Muscle layer of colon (tissue), 2 donors: ENCODE measurements around the gene CRAT.
"Not testable (repeated sequence)": the region's sequence is repeated elsewhere in the genome, so short reads cannot be mapped to it uniquely, and the experiment has no call there.

Source experiments
- H3K27ac ChIP-seq: one replicate; pipeline ENCODE4 v1.7.0; 2013; ENCODE audit warnings: low read depth, mild to moderate bottlenecking, low read length, moderate library complexity
- H3K27me3 ChIP-seq, 2 donors: one replicate each; pipeline ENCODE4 v1.7.0; 2013; ENCODE audit warnings: low read length in 2 of 2, mild to moderate bottlenecking in 2 of 2; ENCODE audit not compliant: insufficient read depth in 2 of 2, control insufficient read depth in 1 of 2
- H3K36me3 ChIP-seq: one replicate; pipeline ENCODE4 v1.7.0; 2013; ENCODE audit warnings: mild to moderate bottlenecking, low read length; ENCODE audit not compliant: insufficient read depth
- H3K4me1 ChIP-seq: one replicate; pipeline ENCODE4 v1.7.0; 2013; ENCODE audit warnings: mild to moderate bottlenecking, low read length; ENCODE audit not compliant: insufficient read depth
- H3K4me3 ChIP-seq, 2 donors: one replicate each; pipeline ENCODE4 v1.7.0; 2013; ENCODE audit warnings: low read length in 2 of 2, low read depth in 1 of 2, mild to moderate bottlenecking in 1 of 2, moderate library complexity in 1 of 2
- H3K9ac ChIP-seq: one replicate; pipeline ENCODE4 v1.7.0; 2013; ENCODE audit warnings: low read length
- H3K9me3 ChIP-seq: one replicate; pipeline ENCODE4 v1.7.0; 2013; ENCODE audit warnings: mild to moderate bottlenecking, low read length
- donor health status: abdominal sarcoma.
- donor health status: Adenocarcinoma of cecum.

Gene CRAT

GRCh38 chr9:129136446-129137035 lies 25.9 kb upstream of the CRAT start:
- Histone ChIP-seq H3K9me3 (no peaks in the 10 kb centered on the region), H3K27me3 (no peaks in the 10 kb centered on the region), H3K9ac (no peak overlapping the region), H3K36me3 (peaks cover 39% of the 10 kb centered on the region), H3K4me1 (peaks cover 33% of the 10 kb centered on the region), H3K27ac (no peak overlapping the region), H3K4me3 (no peak overlapping the region)

GRCh38 chr9:129135476-129135875 lies 24.9 kb upstream of the CRAT start:
- Histone ChIP-seq H3K9me3 (no peaks in the 10 kb centered on the region), H3K27ac (no peak overlapping the region), H3K4me1 (peaks cover 24% of the 10 kb centered on the region), H3K36me3 (peaks cover 43% of the 10 kb centered on the region), H3K9ac (no peak overlapping the region), H3K4me3 (no peak overlapping the region), H3K27me3 (no peaks in the 10 kb centered on the region)

GRCh38 chr9:129133082-129133481 lies 22.5 kb upstream of the CRAT start:
- Histone ChIP-seq H3K4me1 (peaks cover 7% of the 10 kb centered on the region), H3K27ac (no peak overlapping the region), H3K9ac (no peak overlapping the region), H3K4me3 (no peak overlapping the region), H3K27me3 (no peaks in the 10 kb centered on the region), H3K36me3 (peaks cover 49% of the 10 kb centered on the region), H3K9me3 (no peaks in the 10 kb centered on the region)

GRCh38 chr9:129131300-129132145 lies 20.9 kb upstream of the CRAT start:
- H3K9me3 ChIP-seq, result no peaks in the 10 kb centered on the region
- peaks cover 43% of the 10 kb centered on the region for H3K36me3 ChIP-seq
- no peaks in the 10 kb centered on the region for H3K27me3 ChIP-seq
- H3K4me3 ChIP-seq, result no peak overlapping the region
- no peaks in the 10 kb centered on the region for H3K4me1 ChIP-seq
- no peak overlapping the region for H3K9ac ChIP-seq
- H3K27ac ChIP-seq, result no peak overlapping the region

GRCh38 chr9:129130791-129131190 lies 20.2 kb upstream of the CRAT start:
- no peak overlapping the region for H3K4me3 ChIP-seq
- no peak overlapping the region for H3K9ac ChIP-seq
- no peaks in the 10 kb centered on the region for H3K4me1 ChIP-seq
- no peak overlapping the region for H3K27ac ChIP-seq
- no peaks in the 10 kb centered on the region for H3K9me3 ChIP-seq
- H3K36me3 ChIP-seq, result peaks cover 39% of the 10 kb centered on the region
- H3K27me3 ChIP-seq, result no peaks in the 10 kb centered on the region

GRCh38 chr9:129130271-129130670 lies 19.7 kb upstream of the CRAT start:
- peaks cover 35% of the 10 kb centered on the region for H3K36me3 ChIP-seq
- not testable (repeated sequence) for H3K9ac ChIP-seq, H3K4me1 ChIP-seq, H3K4me3 ChIP-seq, H3K27me3 ChIP-seq, H3K27ac ChIP-seq, H3K9me3 ChIP-seq

- Histone ChIP-seq H3K27ac (no peak overlapping the region), H3K36me3 (peaks cover 25% of the 10 kb centered on the region), H3K9me3 (no peaks in the 10 kb centered on the region), H3K4me3 (no peak overlapping the region), H3K27me3 (no peaks in the 10 kb centered on the region), H3K4me1 (no peaks in the 10 kb centered on the region), H3K9ac (no peak overlapping the region)
Observed at GRCh38 chr9:129128689-129129088, 18.1 kb upstream of the CRAT start.

- Histone ChIP-seq H3K27ac (no peak overlapping the region), H3K27me3 (no peaks in the 10 kb centered on the region), H3K9ac (no peak overlapping the region), H3K9me3 (no peaks in the 10 kb centered on the region), H3K4me1 (no peaks in the 10 kb centered on the region), H3K36me3 (peaks cover 26% of the 10 kb centered on the region), H3K4me3 (no peak overlapping the region)
Observed at GRCh38 chr9:129126749-129127618, 16.4 kb upstream of the CRAT start.

- H3K36me3 ChIP-seq, result peaks cover 36% of the 10 kb centered on the region
- no peaks in the 10 kb centered on the region for H3K27me3 ChIP-seq
- H3K9me3 ChIP-seq, result no peaks in the 10 kb centered on the region
- H3K4me3 ChIP-seq, result no peak overlapping the region
- no peak overlapping the region for H3K9ac ChIP-seq
- no peak overlapping the region for H3K27ac ChIP-seq
- no peaks in the 10 kb centered on the region for H3K4me1 ChIP-seq
Observed at GRCh38 chr9:129125478-129125877, 14.9 kb upstream of the CRAT start.

GRCh38 chr9:129124506-129125069 lies 14.0 kb upstream of the CRAT start:
- Histone ChIP-seq H3K4me1 (no peaks in the 10 kb centered on the region), H3K27me3 (no peaks in the 10 kb centered on the region), H3K27ac (no peak overlapping the region), H3K36me3 (peaks cover 31% of the 10 kb centered on the region), H3K9me3 (no peaks in the 10 kb centered on the region), H3K9ac (no peak overlapping the region), H3K4me3 (no peak overlapping the region)

DNA sequence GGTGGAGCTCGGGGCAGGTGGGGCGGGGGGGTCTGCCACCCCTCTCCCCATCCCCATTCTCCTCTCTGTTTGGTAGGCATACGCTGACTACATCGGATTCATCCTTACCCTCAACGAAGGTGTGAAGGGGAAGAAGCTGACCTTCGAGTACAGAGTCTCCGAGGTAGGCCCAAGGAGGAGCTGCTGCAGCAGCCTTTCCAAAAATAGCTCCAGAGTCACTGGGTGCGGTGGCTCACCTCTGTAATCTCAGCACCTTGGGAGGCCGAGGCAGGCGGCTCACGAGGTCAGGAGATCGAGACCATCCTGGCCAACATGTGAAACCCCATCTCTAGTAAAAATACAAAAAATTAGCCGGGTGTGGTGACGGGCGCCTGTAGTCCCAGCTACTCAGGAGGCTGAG lies 12.4 kb upstream of the CRAT start:
- H3K4me1 ChIP-seq, H3K4me3 ChIP-seq, H3K9ac ChIP-seq, H3K9me3 ChIP-seq, H3K27ac ChIP-seq, H3K27me3 ChIP-seq: not testable (repeated sequence)
- peaks cover 31% of the 10 kb centered on the region for H3K36me3 ChIP-seq
